GM21619 (cell line): ENCODE measurements around the gene LRP1-AS.

ENCODE experiments used
- ATAC-seq: cut with Tn5 transposase; IDR thresholded peaks from one replicate; pipeline ENCODE4 v1.9.1; 2021; ENCODE audit not compliant: unreplicated experiment

Gene LRP1-AS

DNA sequence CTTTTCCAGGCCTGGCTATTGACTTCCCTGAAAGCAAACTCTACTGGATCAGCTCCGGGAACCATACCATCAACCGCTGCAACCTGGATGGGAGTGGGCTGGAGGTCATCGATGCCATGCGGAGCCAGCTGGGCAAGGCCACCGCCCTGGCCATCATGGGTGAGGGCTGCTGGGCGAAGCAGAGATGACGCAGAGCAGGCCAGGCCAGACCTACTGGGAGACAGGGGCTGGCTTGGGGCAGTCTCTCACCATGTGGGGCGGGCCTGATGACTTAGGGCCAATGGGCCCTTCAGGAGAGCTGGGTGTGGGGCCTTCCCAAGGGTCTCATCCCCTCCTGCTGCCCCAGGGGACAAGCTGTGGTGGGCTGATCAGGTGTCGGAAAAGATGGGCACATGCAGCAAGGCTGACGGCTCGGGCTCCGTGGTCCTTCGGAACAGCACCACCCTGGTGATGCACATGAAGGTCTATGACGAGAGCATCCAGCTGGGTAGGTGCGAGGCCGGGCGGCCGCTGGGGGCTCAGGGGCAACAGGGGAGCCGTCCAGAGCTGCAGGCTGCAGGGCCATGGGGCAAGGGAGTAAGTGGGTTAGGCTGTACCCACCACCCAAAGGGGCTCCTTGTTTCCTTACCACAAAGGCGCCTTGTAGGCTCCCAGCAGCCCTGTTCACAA is 33.0 kb upstream of the LRP1-AS start:
- ATAC-seq, result no peak

DNA sequence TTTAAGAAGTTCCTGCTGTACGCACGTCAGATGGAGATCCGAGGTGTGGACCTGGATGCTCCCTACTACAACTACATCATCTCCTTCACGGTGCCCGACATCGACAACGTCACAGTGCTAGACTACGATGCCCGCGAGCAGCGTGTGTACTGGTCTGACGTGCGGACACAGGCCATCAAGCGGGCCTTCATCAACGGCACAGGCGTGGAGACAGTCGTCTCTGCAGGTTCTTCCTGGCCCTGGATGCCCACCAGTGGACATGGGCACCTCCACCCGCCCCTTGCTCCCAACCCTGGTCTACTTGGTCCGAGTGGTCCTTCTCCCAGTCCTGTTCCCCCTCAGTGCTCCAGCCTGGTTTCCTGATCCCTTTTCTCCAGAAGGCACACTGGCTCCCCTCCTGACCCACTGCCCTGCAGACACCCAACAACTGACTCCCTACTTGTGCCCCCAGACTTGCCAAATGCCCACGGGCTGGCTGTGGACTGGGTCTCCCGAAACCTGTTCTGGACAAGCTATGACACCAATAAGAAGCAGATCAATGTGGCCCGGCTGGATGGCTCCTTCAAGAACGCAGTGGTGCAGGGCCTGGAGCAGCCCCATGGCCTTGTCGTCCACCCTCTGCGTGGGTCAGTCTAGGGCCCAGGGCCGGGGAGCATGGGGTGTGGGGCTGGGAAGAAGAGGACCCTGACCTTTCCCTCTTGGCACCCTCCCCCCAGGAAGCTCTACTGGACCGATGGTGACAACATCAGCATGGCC is 32.1 kb upstream of the LRP1-AS start:
- no peak for ATAC-seq

DNA sequence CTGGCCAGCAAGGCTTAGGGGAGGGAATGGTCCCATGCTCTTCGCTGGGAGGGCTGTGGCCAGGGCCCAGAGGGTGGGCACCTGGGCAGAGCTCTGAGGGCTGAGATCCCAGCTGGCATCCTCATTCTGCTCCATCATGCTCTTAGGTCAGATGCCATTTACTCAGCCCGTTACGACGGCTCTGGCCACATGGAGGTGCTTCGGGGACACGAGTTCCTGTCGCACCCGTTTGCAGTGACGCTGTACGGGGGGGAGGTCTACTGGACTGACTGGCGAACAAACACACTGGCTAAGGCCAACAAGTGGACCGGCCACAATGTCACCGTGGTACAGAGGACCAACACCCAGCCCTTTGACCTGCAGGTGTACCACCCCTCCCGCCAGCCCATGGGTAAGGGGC is 30.8 kb upstream of the LRP1-AS start:
- no peak for ATAC-seq

DNA sequence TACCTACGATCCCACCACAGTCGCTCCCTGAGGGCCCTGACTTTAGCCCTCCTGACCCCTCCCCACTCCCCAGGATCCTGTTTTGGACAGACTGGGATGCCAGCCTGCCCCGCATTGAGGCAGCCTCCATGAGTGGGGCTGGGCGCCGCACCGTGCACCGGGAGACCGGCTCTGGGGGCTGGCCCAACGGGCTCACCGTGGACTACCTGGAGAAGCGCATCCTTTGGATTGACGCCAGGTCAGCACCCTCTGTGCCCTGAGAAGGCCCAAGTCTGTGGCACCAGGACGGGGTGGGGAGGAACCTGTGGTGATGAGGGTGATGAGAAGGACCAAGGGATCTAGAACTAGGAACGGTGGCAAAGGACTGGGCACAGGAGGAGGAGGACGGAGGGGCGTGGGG is 29.9 kb upstream of the LRP1-AS start:
- no peak for ATAC-seq

DNA sequence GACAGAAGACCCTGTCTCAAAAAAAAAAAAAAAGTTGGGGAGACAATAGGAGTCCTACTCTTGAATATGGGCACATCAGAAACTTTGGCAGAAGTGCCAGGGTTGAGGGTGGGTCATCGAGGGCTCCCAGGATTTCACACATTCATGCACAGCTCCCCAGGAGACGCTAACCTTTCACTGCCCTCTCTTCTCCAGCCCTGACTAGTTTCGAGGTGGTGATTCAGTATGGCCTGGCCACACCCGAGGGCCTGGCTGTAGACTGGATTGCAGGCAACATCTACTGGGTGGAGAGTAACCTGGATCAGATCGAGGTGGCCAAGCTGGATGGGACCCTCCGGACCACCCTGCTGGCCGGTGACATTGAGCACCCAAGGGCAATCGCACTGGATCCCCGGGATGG is 29.4 kb upstream of the LRP1-AS start:
- ATAC-seq, result no peak

DNA sequence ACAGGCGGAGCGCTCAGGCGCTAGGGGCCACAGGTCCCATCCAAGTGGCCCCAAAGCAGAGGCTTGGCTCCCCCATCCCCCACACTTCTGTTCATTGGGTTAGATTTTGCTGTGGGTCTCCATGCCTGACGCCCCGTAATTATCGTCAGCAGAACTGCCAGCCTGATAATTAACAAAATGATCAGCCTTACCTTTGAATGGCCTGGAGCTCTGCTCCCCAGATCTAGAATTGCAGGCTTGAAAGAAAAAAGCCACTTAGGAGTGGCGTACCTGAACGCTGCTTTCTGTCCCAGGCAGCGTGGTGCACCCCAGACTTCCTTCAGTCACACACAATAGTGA is 28.7 kb upstream of the LRP1-AS start:
- ATAC-seq, result no peak

DNA sequence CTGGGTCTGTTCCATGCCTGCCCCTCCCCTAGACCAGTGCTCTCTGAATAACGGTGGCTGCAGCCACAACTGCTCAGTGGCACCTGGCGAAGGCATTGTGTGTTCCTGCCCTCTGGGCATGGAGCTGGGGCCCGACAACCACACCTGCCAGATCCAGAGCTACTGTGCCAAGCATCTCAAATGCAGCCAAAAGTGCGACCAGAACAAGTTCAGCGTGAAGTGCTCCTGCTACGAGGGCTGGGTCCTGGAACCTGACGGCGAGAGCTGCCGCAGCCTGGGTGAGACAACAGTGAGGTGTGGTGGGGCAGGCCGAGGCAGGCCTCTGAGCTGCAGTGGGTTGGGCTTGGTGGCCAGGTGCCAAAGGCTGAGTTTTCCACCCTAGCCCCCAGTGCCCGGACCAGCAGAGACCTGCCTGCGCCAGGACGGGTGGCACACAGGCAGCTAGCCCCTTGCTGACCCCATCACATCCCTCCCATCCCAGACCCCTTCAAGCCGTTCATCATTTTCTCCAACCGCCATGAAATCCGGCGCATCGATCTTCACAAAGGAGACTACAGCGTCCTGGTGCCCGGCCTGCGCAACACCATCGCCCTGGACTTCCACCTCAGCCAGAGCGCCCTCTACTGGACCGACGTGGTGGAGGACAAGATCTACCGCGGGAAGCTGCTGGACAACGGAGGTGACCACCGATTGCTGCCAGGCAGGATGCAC is 28.2 kb upstream of the LRP1-AS start:
- no peak for ATAC-seq

DNA sequence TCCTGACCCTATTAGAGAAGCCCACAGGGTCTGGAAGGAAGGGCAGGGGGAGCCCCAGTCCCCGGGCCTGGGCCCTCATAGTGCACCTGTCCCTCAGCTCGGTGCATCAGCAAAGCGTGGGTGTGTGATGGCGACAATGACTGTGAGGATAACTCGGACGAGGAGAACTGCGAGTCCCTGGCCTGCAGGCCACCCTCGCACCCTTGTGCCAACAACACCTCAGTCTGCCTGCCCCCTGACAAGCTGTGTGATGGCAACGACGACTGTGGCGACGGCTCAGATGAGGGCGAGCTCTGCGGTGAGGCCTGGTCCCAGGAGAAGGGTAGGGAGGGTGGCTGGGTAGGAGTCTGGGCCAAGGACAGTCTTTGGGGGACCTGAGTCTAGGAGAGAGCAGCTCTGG is 26.3 kb upstream of the LRP1-AS start:
- ATAC-seq, result no peak

DNA sequence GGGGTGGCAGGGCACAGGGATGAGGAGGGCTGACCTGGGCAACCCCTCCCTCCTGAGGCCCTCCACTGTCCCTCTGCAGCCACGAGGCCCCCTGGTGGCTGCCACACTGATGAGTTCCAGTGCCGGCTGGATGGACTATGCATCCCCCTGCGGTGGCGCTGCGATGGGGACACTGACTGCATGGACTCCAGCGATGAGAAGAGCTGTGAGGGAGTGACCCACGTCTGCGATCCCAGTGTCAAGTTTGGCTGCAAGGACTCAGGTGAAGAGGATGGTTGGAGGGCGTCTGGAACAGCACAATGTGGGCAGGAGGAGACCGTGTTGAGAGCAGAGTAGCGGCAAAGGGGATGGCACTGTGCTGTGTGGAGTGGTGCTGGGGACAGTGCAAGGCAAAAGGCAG is 25.7 kb upstream of the LRP1-AS start:
- ATAC-seq, result no peak

DNA sequence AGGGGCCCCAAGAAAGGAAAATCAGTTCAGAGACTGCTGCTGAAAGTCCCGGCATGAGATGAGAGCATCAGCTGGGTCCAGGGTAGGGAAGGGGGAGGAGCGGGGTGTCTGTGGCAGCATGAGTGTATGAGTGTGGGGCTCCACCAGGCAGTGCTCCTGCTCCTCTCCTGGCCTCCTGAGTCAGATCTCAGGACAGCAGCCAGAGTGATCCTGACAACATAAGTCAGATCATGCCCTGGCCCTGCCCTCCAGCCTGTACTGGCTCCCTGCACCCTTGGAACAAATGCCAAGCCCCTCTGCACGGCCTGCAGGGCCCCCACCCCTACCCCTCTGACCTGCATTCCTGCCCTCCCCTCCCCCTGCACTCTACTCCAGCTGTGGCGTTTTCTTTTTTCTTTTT is 24.2 kb upstream of the LRP1-AS start:
- no peak for ATAC-seq

DNA sequence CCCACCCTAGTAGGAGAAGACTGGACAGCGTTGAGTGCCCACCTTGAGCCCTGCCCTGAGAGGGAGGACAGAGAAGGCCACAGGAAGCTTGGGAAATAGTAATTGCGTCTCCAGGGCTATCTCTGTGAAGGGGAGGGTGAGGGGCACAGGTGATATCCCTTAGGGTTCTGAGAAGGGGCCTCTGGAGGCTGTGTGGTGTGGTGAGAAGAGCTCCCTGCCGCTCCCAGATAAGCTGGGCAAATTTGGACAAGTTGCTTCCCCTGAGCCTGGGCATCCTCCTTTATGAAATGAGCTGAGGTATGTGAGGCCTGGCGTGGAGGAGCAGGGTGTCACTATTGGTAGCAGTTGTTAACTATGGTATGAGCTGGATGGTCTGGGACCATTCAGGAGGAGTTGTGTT is 23.5 kb upstream of the LRP1-AS start:
- ATAC-seq, result no peak

DNA sequence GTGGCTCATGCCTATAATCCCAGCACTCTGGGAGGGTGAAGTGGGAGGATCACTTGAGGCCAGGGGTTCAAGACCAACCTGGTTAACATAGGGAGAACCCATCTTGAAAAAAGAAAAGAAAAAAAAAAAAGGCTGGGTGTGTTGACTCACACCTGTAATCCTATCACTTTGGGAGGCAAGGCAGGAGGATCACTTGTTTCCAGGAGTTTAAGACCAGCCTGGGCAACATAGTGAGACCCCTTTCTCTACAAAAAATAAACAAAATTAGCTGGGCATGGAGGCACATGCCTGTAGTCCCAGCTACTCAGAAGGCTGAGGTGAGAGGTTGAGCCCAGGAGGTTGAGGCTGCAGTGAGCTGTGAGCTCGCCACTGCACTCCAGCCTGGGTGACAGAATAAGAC is 23.0 kb upstream of the LRP1-AS start:
- ATAC-seq, result no peak

DNA sequence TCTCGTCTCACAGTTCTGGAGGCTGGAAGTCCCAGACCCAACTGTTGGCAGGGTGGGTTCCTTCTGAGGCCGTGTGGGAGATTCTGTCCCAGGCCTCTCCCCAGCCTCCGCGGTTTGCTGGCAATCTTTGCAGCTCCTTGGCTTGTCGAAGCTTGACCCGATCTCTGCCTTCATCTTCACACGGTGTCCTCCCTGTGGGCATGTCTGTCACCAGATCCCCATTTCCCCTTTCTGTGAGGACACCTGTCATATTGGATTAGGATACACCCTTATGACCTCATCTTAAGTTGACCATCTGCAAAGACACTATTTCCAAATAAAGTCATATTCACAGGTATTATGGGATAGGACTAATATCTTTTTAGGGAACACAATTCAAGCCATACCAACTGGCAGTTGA is 22.6 kb upstream of the LRP1-AS start:
- no peak for ATAC-seq

DNA sequence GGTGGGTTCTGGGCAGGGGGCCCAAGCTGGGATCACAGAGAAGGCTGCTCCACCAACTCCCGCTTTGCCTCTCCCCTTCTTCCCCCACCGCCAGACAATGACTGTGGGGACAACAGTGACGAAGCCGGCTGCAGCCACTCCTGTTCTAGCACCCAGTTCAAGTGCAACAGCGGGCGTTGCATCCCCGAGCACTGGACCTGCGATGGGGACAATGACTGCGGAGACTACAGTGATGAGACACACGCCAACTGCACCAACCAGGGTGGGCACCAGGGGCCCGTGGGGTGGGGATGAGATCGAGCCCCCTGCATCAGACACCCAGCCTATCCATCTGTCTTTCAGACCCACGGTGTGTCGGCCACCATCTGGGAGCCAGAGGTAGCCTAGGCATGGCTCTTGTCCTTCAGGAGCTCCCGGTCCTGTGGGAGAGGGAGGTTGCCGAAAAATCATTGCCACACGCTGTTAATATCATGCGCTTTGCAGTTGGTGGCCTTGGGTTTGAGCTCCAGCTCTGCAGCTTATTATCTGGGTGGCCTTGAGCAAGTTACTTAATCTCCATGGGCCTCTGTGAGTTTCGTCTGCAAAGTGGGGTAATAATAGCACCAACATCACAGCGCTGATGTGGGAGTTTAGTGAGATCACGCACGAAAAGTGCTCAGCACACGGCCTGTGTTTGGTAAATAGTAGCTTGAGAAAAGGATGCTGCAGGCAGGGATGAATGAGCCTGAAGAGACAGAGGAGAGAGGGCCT is 21.8 kb upstream of the LRP1-AS start:
- ATAC-seq, result no peak

DNA sequence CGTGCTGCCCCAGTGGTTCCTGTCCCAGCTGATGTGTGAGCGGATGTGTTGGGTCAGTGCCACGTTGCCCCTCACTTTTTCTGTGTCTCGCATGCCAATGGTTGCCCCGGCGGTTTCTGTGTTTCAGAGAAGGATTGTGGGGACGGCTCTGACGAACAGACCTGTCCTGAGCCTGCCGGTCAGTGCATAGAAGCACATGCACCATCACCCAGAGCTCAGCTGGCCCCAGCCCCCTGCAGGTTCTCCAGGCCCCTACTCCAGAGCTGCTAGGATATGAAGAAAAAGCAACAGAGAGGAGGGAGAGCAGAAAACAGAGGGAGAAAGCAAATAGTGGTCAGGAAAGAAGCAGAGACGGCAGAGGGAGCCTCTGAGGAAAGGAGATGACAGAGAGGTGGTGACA is 20.6 kb upstream of the LRP1-AS start:
- ATAC-seq, result no peak

DNA sequence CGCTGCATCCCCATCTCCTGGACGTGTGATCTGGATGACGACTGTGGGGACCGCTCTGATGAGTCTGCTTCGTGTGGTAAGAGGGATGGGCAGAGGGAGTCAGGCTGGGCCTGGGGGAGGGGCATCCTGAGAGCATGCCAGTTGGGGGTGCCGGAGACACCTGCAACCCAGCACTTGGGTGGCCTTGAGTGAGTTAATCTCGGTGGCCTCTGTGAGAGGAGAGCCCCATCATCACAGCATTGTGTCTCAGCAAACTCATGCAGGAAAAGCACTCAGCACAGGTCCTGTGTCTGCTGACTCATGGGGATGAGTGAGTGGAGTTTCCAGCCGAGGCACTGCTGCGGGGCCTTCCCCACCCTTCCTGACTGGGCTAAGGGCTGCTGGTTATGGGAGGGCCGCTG is 19.6 kb upstream of the LRP1-AS start:
- no peak for ATAC-seq

DNA sequence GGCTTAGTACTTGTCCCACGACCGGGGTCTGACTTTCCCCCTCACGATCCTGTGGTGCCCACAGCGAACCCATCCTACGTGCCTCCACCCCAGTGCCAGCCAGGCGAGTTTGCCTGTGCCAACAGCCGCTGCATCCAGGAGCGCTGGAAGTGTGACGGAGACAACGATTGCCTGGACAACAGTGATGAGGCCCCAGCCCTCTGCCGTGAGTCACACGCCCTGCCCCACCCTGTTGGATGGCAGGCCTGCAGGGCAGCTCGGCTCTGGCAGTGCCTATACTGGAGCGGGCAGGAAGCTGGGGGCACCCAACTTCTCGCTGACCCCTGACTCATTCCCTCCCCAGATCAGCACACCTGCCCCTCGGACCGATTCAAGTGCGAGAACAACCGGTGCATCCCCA is 18.3 kb upstream of the LRP1-AS start:
- ATAC-seq, result no peak

DNA sequence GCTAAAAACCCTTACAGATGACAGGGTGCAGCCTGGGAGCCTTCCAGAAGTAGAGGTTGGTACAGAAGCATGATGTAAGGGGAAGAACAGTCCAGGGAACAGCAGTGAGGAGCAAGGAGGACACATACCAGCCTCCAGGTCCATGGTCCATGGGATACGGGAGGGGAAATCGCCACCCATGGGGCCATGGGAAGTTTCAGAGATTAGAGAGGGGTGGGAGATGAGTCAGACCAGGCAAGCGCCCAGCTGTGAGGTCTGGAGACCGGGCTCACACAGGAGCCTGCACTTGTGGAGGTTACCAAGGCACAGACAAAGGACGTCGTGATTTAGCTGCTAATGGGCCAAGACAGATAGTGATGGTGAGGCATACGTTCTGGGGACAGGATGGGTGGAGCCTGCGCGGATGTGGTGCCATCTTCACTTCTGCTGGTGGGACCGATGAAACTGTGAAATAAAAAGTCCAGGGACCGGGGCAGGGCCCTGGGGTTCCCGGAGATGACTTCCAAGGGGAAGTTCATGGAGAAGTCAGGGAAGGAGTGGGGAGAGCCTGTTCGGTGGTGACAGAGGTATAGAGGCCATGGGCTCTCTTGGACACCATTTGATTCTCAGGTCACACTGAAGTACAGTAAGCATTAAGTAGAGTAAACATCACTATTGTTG is 17.7 kb upstream of the LRP1-AS start:
- no peak for ATAC-seq

DNA sequence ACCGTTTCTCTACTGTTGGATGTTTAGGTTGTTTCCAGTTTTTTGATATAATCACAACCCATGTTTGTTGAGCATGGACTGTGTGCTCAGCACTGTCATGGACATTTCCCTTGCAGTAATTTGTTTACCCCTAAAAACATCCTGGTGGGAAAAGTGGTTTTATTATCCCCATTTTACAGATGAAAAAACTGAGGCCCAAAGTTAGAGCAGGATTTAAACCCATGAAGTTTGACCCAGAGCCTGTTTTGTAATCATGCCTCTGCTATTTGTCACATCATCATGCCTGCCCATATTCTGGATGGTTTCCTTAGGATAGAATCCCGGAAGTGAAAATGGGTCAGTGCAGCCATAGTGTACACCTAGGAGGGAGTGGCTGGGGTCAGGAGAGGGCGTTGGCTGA is 17.0 kb upstream of the LRP1-AS start:
- ATAC-seq, result no peak

DNA sequence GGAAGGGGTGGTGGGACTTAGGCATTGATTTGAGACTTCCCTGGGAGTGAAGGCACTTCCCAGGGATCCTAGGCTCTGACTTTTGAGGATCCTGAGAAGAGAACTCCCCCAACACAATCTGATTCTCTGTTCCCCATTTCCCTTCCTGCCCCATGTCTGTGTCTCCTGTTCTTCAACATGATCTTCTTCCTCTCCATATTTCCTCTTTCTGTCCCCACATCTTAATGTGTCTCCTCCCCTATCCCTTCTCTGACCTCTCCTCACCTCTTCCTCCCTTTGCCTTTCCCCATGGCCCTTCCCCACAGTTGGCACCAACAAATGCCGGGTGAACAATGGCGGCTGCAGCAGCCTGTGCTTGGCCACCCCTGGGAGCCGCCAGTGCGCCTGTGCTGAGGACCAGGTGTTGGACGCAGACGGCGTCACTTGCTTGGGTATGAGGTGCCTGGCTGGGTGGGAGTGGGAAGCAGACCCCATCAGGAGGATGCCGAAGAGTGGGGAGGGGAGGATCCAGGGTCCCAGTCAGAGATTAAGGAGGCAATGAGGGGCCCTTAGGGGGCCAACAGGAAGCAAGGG is 15.2 kb upstream of the LRP1-AS start:
- no peak for ATAC-seq

DNA sequence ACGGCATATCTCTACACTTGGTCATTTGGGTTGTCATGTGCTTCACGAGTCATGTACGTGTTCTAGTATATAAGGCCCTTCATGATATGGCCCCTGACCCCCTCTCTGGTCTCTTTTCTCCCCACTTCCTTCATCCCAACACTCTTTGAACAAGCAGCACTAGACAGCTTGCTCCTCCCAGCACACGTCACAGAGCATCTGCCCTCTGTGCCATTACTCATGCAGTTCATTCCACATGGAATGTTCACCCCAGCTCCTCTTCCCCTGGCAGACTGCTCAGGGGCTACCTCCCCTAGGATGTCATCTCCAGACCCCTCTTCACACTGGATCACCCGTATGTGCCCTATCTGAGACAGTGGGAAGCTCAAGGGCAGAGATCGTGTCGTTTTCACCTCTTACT is 14.1 kb upstream of the LRP1-AS start:
- no peak for ATAC-seq
